ENCODE results near the gene RPS15A.
"Not testable (repeated sequence)": the region's sequence is repeated elsewhere in the genome, so short reads cannot be mapped to it uniquely, and the experiment has no call there.

RPS15A gene

GRCh38 chr16:18759598-18760520, 30.3 kb downstream of the RPS15A start:
- H3K4me3 ChIP-seq (ENCODE audit: low read depth, low read length); DNase-seq (ENCODE audit: low read depth, low spot score); in situ Hi-C loops (cut with HindIII; ENCODE audit: low sequenced_read_pairs): not testable (repeated sequence)
- TF ChIP-seq, protein P1, sequence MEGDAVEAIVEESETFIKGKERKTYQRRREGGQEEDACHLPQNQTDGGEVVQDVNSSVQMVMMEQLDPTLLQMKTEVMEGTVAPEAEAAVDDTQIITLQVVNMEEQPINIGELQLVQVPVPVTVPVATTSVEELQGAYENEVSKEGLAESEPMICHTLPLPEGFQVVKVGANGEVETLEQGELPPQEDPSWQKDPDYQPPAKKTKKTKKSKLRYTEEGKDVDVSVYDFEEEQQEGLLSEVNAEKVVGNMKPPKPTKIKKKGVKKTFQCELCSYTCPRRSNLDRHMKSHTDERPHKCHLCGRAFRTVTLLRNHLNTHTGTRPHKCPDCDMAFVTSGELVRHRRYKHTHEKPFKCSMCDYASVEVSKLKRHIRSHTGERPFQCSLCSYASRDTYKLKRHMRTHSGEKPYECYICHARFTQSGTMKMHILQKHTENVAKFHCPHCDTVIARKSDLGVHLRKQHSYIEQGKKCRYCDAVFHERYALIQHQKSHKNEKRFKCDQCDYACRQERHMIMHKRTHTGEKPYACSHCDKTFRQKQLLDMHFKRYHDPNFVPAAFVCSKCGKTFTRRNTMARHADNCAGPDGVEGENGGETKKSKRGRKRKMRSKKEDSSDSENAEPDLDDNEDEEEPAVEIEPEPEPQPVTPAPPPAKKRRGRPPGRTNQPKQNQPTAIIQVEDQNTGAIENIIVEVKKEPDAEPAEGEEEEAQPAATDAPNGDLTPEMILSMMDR (IDR thresholded peaks at IDR 0.05; ENCODE audit: low read depth, low read length), result peak; percentile 51

DNA sequence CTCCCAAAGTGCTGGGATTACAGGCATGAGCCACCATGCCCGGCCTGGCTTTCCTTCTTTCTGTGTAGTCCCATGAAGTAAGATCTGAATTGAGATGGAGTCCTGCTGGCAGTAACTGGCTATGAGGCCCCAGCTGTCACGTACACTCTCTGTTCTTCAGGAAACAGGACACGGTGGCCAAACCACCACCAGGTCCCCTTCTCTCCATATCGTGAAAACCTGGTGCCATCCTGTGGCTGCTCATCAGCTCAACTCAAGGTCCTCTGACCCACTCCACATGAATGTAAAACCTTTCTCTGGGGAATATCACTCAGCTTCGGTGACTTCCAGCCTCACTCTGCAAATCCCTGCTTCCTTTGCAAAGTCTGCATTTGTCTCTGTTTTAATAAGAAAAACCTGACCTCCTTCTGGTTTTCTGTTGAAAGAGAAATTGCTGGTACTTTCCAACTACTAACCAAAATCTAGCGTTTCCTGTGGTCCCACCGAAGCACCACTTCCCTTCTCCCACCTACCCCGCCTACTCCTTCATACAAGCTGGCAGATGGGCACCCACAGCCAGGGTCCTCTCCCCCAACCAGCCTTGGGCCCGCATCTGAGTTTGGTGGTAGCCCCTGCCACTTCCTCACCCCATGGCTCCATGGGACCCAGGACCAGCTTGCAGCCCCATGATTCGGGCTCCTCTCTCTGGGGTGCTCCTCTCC, 32.0 kb downstream of the RPS15A start:
- DNase-seq (ENCODE audit: low read depth, low spot score); in situ Hi-C loops (cut with HindIII; ENCODE audit: low sequenced_read_pairs); H3K4me3 ChIP-seq (ENCODE audit: low read depth, low read length): not testable (repeated sequence)

DNA sequence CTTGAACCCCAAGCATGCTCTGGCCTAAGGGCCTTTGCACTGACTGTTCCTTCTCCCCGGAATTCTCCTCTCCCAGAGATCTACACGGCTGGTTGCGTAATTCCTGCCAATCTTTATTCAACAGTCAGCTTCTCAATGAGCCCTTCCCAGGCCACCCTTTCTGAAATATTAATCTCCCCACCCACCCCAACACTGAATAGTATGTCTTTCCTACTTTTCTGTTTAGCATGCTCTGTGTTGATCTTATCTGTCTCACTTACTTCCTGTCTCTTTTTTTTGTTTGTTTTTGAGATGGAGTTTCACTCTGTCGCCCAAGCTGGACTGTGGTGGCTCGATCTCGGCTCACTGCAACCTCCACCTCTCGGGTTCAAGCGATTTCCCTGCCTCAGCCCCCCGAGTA, 33.5 kb downstream of the RPS15A start:
- H3K4me3 ChIP-seq (ENCODE audit: low read depth, low read length); in situ Hi-C loops (cut with HindIII; ENCODE audit: low sequenced_read_pairs); DNase-seq (ENCODE audit: low read depth, low spot score): not testable (repeated sequence)

- DNase-seq (ENCODE audit: low read depth, low spot score); H3K4me3 ChIP-seq (ENCODE audit: low read depth, low read length); in situ Hi-C loops (cut with HindIII; ENCODE audit: low sequenced_read_pairs): not testable (repeated sequence)
These were observed 47.3 kb downstream of the RPS15A start for GRCh38 chr16:18742870-18743269.

DNA sequence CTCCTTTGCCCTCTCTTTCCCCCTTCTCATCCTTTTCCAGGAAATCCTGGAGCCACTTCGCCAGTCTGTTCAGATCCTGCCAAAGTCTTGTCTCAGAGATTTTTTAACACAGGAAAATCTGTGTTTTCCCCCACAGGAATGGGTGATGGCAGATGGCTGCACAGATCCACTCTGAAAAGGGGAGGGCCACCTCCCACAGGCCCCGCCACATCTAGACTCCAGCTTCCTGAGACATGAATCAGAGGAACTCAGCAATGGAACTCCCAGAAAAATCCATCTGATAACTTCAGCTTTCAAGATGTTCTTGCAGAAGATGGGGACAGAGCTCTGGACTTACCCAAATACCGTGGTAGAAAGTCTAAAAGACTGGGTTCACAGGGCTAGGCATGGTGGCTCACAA, 50.1 kb downstream of the RPS15A start:
- in situ Hi-C loops (cut with HindIII; ENCODE audit: low sequenced_read_pairs); DNase-seq (ENCODE audit: low read depth, low spot score); H3K4me3 ChIP-seq (ENCODE audit: low read depth, low read length): not testable (repeated sequence)

DNA sequence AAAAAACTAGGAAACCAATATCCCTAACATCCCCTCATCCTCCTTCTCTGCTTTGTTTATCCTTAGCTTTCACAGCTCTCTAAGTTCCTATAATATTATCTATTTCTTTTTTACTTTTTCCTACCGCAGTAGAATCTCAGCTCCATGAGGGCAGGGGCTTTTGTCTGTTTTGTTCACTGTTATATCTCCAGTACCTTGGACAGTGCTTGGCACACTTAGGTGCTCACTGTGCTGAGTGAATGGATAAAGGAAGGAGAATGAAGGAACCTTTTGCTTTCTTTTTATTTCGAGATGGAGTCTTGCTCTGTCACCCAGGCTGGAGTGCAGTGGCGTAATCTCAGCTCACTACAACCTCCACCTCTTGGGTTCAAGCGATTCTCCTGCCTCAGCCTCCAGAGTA, 51.4 kb downstream of the RPS15A start:
- DNase-seq (ENCODE audit: low read depth, low spot score); in situ Hi-C loops (cut with HindIII; ENCODE audit: low sequenced_read_pairs): not testable (repeated sequence)

DNA sequence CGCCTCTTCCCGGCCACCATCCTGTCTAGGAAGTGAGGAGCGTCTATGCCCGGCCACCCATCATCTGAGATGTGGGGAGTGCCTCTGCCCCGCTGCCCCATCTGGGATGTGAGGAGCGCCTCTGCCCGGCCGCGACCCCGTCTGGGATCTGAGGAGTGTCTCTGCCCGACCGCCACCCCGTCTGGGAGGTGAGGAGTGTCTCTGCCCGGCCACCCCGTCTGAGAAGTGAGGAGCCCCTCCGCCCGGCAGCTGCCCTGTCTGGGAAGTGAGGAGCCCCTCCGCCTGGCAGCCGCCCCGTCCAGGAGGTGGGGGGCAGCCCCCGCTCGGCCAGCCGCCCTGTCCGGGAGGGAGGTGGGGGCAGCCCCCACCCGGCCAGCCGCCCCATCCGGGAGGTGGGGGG, 55.9 kb downstream of the RPS15A start:
- H3K4me3 ChIP-seq (ENCODE audit: low read depth, low read length); DNase-seq (ENCODE audit: low read depth, low spot score); in situ Hi-C loops (cut with HindIII; ENCODE audit: low sequenced_read_pairs): not testable (repeated sequence)

More for the DNA sequence above, 51.4 kb downstream of the RPS15A start:
- not testable (repeated sequence) for H3K4me3 ChIP-seq (ENCODE audit: low read depth, low read length)

All from astrocyte of the spinal cord (primary cell).